BE2C (cell line): ENCODE results near the gene LSMEM2.

Experiments
- DNase-seq: peaks from one replicate; pipeline ENCODE4 v3.0.0-alpha.2; 2020
- H3K27me3 ChIP-seq: fragments of 250-450 bp; sonication (Bioruptor Pico); 2 replicates; pipeline ENCODE4 v1.5.1; 2020; ENCODE audit warnings: mild to moderate bottlenecking
- H3K36me3 ChIP-seq: fragments of 250-450 bp; sonication (Bioruptor Pico); 2 replicates; pipeline ENCODE4 v1.5.1; 2020; ENCODE audit warnings: mild to moderate bottlenecking
- H3K4me1 ChIP-seq: fragments of 250-450 bp; sonication (Bioruptor Pico); 2 replicates; pipeline ENCODE4 v1.5.1; 2020
- H3K4me3 ChIP-seq: 2 replicates; pipeline ENCODE4 v1.5.1; 2011; ENCODE audit warnings: low read depth, low read length
- H3K9me3 ChIP-seq: fragments of 250-450 bp; sonication (Bioruptor Pico); 2 replicates; pipeline ENCODE4 v1.5.1; 2020
- TF ChIP-seq, protein P1 (sequence below): IDR thresholded peaks from 2 replicates; pipeline ENCODE4 v1.5.1; 2012; ENCODE audit warnings: mild to moderate bottlenecking, low read depth, low read length

The LSMEM2 gene

DNA sequence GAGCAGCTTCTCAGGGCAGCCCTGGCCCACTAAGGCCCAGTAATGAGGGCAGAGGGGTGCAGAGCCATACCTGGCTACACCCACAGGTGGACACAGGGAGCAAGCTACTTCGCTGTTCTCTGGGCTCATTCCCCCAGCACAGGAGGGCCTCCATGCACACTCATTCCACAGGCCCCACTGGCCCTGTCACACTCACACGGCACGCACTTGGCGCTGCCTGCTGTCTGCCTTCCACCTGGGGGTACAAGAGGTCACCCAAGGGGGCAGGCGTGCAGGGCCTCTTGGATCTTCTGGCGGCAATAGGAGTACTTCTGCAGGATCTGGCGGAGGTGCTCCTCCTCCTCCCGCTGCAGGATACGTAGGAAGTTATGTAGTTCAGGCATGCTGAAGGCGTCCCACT is 51.4 kb downstream of the LSMEM2 start:
- Histone ChIP-seq H3K4me1 (no peaks in the 10 kb centered on the region), H3K9me3 (no peaks in the 10 kb centered on the region), H3K36me3 (peaks cover 24% of the 10 kb centered on the region), H3K4me3 (no peak overlapping the region), H3K27me3 (no peaks in the 10 kb centered on the region)
- no peak for DNase-seq
- TF ChIP-seq, protein P1, sequence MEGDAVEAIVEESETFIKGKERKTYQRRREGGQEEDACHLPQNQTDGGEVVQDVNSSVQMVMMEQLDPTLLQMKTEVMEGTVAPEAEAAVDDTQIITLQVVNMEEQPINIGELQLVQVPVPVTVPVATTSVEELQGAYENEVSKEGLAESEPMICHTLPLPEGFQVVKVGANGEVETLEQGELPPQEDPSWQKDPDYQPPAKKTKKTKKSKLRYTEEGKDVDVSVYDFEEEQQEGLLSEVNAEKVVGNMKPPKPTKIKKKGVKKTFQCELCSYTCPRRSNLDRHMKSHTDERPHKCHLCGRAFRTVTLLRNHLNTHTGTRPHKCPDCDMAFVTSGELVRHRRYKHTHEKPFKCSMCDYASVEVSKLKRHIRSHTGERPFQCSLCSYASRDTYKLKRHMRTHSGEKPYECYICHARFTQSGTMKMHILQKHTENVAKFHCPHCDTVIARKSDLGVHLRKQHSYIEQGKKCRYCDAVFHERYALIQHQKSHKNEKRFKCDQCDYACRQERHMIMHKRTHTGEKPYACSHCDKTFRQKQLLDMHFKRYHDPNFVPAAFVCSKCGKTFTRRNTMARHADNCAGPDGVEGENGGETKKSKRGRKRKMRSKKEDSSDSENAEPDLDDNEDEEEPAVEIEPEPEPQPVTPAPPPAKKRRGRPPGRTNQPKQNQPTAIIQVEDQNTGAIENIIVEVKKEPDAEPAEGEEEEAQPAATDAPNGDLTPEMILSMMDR: no peak

DNA sequence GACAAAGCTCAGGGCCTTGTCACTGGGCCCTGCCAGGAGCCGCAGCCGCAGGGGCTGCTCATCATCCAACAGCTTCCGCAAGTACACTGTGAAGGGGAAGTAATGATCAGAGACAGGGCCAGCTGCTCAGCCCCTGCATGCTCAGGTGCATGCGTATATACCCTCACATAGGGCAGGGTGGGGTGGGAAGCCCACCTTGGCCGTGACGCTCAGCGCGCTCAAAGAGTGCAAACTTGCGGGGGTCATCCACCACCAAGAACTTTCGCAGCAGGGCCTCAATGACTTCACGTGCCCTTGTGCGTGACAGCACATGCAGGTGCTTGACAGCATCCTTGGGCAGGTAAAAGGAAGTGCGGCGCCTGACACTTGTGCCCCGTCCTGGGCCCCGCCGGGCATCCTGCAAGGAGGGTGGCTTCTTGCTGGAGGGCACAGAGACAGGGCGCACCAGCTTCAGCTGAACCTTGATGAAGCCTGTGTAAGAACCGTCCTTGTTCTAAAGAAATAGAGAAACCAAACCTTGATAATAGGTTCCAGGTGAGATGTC is 52.5 kb downstream of the LSMEM2 start:
- peaks cover 24% of the 10 kb centered on the region for H3K36me3 ChIP-seq
- H3K4me1 ChIP-seq: no peaks in the 10 kb centered on the region
- DNase-seq: no peak
- H3K27me3 ChIP-seq: no peaks in the 10 kb centered on the region
- H3K9me3 ChIP-seq: no peaks in the 10 kb centered on the region
- TF ChIP-seq, protein P1: no peak
- no peak overlapping the region for H3K4me3 ChIP-seq

DNA sequence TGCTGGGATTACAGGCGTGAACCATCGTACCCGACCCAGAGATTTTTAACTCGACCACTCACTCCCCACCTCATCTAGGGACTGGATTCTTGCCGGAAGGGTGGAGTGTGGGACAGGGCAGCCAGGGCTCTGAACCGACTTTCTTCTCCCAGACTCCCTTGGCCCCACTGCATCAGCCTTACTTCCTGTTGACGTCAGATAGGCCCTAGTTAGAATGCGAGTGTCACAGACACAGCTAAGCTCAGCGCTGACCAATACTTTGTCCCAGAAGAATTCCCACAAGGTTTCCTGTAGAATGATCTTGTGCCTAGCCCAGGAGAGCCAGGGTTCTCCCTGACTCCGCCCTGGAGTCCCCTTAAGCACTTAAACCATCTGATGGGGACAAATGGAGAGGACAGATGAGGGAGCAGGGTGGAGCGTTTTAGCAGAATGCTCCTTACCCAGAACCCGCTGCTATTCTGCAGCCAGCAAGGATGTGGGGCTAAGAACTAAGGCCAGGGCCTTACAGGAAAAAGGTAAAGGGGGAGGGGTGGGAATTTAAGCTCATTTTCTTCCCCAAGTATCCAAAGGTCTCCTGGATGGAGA is 54.9 kb downstream of the LSMEM2 start:
- Histone ChIP-seq H3K27me3 (no peaks in the 10 kb centered on the region), H3K4me3 (no peak overlapping the region), H3K36me3 (peaks cover 27% of the 10 kb centered on the region), H3K9me3 (no peaks in the 10 kb centered on the region), H3K4me1 (peaks cover 3% of the 10 kb centered on the region; the same call in 1 of the 2 replicates)
- DNase-seq: no peak
- TF ChIP-seq, protein P1: no peak

DNA sequence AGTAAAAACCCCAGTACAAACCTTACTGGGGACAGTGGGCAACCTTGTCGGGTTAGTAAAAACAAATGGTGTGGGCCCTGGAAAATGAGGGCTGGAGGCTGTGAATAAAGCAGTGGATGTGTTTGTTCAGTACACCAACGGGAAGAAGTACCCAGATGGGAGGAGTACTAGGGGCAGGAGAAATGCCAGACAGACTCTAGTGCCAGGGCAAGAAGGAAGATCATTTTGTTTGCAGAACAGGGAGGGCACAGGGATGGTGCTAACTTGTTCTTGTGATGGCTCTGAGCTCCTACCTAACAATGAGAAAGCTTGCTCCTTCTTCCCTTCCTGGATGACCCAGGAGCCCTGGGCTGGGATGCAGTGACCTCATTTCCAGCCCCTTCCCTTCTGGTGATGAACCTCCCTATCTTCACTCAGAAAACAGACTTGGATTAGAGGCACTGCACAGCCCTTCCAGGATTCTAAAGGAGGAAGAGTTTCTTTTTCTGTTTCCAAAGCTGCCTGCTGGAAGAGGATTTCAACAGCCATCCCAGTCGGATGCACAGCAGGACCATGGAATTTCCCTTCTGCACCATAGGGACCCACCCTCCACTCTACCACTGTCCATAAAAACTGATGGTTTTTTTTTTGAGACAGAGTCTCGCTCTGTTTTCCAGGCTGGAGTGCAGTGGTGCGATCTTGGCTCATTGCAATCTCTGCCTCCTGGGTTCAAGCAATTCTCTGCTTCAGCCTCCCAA is 55.6 kb downstream of the LSMEM2 start:
- no peaks in the 10 kb centered on the region for H3K9me3 ChIP-seq
- DNase-seq: no peak
- no peak overlapping the region for H3K4me3 ChIP-seq
- H3K27me3 ChIP-seq: no peaks in the 10 kb centered on the region
- H3K4me1 ChIP-seq: peaks cover 3% of the 10 kb centered on the region; the same call in 1 of the 2 replicates
- TF ChIP-seq, protein P1: no peak
- H3K36me3 ChIP-seq: peaks cover 27% of the 10 kb centered on the region

DNA sequence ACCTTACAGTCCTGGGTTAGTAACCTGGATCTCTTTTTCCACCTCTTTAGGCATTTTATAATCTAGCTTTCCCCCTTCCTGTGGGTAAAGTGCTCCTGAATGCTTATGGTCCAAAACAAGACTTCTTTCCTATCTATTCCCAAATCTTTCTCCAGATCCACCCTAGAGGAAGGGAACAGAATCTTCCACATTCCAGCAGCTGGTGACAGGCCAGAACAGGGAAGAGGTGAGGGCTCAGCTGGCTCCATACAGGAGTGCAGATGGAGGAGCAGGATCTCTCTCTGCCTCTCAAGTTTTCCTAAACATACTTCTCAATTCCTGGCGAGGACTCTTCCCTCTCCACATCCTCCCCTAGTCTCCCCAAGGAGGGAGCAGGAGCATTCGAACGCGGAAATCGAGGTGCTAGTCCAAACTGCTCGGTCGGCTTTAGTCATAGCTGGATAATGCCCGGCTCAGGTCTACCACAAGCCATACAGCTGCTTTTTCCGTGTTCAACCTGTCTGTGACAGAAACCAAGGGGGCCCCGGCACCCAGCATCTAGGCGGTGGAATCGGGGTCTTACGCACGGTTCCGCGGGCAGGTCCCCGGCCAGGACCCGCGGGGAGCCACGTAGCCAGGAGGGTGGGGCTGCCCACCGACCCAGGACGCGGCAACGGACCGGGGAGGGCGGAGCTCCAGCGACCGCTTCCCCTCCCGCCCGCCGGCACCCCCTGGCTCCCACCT is 57.7 kb downstream of the LSMEM2 start:
- Histone ChIP-seq H3K9me3 (no peaks in the 10 kb centered on the region), H3K4me3 (peak overlapping the region; percentile 95), H3K27me3 (no peaks in the 10 kb centered on the region), H3K4me1 (peaks cover 3% of the 10 kb centered on the region; the same call in 1 of the 2 replicates), H3K36me3 (peaks cover 10% of the 10 kb centered on the region)
- no peak for DNase-seq
- TF ChIP-seq, protein P1: no peak
